Medulla oblongata (tissue), 1 donor: ENCODE data around the gene SLC9A3.
A peak's percentile ranks its signal among the peaks of the same experiment; 100 is the strongest.

ENCODE experiments used
- DNase-seq: peaks from one replicate; pipeline ENCODE4 v3.0.0-alpha.2; 2015; ENCODE audit errors: extremely low spot score

The SLC9A3 gene

DNA sequence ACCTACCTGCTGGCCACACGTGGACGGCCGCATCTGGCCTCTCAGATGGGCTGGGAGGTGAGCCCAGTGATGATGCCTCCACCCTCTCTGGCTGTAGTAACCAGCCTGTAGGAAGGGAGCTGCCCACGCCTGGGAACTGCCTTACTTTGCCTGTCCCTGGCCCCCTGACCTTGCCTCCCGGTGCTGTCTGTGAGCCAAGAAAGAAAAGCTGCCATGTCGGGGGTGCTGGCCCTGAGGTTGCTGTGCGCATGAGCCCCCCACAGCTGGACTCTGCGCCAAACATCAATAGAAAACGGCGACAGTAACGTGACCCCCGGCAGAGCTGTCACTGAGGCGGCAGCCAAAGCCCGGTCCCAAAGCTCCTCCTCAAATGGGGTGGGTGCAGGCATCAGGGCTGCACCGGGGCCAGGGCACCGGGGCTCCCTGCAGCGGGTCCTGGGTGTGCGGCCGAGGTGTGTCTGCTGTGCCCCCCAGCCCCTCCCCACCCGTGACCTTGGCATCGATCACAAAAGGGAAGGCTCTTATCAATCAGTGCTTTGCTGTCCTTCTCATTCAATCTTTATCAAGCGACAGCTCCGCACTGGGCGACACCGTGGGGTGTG is 15.3 kb upstream of the SLC9A3 start:
- DNase-seq = no peak

DNA sequence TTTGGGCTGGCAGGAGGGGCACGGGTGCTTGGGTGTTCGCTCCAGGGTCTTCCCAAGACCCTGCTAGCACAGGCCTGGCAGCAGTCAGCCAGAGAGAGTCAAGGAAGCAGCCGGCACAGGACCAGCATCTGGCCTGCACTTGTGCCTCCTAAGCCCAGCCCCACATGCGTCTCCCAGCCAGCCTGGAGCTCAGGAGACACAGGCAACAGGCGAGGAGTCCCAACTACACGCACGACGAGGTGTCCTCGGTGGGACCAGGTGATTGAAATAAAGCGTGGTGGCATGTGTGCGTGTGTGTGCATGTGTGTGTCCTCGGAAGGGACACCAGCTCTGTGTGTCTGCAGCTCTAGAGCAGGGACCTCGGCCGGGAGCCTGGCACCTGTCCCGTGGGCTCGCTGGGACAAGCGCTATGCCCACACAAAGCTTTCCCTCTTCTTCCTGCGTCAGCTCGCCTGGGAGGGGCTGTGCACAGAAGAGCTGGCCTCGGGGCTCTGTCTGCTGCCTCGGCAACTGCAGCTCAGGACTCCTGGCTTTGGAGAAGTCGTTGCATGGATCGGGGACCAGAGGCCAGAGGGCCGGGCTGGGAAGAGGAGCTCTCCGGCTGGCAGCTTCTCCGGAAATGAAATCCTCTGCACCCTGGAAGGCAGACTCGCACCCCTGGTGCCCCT is 14.7 kb upstream of the SLC9A3 start:
- DNase-seq = no peak

DNA sequence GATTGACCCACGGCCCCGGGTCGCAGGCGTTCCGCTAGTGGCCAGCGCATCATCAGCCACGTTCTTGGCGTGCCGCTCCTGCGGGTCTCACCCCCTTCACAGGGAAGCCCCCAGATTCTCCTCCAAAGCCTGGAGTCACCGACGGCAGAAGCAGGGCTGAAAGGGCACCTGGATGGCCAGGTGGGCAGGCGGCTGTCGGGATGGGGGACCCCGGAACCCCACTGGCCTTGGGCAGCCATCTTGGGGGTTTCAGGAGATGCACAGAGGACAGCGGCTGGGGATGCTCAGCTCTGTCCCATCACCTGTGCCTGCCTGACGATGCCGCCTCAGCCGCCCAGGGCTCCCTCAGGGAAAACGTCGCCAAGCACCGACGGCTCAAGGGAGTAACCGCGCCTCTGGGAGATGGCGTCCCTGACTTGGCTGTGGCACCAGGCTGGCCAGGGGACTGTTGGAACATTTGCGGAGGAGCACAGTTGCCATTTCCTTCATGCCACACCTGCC is 14.1 kb upstream of the SLC9A3 start:
- no peak for DNase-seq

DNA sequence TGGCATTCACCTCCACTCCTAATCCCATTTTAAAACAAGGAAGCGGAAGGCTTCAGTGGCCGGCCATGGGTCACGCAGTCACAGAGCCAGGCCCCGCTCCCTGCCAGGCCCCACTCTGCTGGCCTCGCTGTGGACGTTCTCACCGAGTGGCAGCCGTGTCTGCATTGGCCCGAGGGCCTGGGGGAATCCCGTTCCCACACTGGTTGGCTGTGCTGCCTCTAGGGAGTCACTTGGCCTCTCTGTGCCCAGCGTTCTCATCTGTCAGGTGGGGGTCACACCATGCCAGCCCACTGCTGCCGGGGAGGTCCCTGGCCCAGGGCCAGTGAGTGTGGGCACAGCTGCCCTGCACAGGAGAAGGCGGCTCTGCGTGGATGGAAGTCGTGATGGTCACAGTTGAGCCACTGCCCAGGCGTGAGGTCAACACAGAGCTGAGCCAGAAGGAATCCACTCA is 13.4 kb upstream of the SLC9A3 start:
- no peak for DNase-seq

DNA sequence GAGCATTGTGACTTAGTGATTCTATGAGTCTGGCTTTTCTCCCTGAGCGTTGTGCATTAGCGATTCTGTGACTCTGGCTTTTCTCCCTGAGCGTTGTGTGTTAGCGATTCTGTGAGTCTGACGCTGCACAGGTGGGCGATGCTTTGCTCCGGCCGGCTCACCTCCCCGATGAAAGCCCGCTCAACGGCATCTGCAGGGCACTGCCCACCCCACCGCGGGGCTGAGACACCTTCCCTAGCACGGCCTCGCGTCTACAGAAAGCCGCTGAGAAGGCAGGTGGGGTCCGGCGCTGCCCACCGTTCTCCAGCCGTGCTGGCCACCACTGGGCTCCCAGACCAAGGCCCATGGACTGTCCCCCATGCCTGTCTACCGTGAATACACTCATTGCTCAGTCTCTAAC is 12.8 kb upstream of the SLC9A3 start:
- no peak for DNase-seq

DNA sequence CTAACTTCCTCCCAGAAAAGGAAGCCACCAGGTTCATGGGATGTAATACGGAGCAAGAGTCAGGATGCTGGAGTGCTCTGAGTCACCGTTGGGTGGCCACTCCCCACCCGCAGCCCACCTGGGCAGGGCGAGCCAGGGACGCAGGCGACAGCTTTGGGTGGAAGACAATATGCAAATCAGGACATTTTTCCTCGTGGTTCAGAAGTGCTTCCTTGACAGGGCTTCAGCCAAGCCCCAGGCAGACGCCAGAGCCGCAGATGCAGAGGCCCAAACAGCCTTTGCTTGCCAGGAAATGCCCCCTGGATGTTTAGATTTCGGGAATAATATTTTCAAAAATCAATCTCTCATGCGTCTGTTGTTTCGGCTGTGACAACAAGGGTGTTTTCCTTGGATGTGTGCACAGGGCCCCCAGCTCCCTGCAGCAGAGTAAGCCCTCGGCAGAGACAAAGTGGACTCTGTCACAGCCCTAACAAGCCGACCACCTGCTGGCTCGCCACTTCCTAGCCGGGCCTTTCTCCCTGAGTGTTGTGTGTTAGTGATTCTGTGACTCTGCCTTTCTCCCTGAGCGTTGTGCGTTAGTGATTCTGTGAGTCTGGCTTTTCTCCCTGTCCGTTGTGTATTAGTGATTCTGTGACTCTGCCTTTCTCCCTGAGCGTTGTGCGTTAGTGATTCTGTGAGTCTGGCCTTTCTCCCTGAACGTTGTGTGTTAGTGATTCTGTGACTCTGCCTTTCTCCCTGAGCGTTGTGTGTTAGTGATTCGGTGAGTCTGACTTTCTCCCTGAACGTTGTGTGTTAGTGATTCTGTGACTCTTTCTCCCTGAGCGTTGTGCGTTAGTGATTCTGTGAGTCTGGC is 11.8 kb upstream of the SLC9A3 start:
- DNase-seq = no peak

DNA sequence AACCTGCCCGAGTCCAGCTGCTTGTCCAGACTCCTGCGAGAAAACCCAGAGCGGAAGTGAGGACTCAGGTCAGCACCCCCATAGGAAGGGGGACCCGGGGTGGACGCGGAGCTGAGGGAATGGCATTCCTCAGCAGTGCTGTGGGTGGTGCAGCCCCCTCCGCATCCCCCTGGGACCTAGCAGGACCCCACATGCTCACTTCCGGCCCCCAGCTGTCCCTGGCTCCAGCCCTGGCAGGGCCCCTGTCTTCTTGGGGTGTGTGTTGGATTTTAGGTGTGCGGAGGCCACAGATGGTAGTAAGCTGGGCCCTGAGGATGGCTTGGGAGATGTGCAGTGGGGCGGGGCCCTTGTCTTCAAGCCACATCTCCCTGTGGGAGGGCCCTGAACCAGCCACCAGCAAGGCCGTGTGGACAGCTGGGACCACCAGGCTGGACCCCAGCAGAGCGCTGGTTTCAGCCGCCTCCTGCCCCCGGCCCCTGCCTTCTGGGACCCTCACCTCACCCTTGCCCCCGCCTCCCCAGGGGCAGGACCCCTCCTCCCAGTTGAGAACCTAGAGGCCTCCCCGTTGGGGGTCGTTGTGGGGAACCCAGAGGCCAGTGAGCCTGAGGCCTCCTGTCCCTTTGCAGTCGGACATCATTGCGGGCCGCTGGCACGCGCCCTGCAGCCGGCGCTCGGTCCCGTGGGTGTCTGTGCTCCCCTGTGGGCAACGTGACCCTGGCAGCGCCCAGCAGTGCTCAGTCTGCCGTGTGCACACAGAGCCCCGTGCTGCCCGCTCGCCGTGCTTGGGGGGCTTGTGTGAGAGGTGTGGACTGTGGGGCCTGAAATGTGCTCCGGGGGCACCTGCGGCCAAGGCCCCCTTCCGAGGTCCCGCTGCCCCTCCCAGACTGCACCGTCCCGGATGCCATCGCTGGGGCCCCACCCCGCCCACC is 10.8 kb upstream of the SLC9A3 start:
- no peak for DNase-seq

DNA sequence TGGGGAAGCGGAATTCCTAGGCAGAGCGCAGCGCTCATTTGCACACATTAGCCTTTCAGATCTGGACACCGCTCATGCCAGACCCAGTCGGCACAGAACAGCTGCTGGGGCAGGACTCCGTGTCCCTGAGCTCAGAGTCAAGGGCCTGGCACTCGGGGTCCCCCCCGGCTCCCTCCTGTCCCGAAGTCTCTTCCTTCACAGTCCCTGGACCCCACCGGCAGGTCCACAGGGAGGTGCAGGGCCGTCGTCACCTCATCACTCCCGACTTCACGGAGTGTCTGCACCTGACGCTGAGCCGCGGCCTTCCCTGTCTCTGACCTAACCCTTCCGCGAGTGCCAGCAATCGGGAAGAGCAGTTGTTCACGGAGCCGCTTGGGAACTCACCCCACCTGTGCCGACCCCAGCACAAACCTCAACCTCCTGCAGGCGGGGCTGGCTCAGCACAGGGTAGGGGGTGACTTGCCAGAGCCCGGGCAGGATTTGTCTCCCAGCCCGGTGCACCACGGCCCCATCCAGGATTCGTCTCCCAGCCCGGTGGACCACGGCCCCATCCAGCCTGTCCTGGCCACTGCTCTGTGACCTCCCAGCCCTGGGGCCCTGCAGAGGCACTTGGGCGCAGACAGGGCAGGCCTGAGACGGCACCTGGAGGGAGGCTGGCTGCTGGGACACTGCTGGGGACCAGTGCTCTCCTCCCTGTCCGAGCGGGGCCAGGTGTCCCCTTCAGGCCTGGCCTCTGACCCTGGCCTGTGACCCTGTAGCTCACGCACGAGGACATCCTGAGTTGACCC is 9.9 kb upstream of the SLC9A3 start:
- DNase-seq = no peak

DNA sequence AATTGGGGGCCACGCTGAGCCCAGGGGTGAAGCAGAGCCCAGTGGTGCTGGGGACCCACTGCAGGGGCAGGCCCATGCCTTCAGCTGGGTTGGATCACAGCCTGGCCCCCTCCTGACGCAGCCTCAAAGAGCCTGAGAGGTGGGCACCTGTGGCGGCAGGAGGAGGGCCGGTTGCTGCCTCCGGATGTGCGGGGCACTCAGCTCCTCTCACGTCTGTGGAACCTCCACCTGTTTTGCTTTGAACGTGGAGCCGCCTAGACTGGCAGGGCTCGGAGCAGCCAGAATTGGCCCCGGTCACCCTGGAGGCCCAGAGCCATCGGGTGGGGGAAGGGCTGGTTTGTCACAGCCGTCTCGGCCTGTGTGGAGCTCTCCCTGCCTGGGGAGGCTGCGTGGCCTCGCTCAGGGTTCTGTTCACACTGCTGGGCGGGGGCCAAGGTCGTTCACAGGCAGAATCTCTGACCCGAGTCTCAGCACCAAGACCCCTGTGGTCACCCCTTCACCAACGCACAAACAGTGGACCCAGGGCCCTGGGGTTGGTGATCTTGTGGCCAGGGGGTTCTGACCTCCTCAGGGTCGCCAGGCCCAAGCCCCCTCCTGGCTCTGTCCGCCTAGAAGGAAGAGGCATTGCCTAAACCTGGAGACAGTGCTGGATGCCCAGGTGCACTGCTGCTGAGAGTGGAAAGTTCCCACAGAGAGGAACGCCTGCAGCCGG is 9.2 kb upstream of the SLC9A3 start:
- DNase-seq = no peak

DNA sequence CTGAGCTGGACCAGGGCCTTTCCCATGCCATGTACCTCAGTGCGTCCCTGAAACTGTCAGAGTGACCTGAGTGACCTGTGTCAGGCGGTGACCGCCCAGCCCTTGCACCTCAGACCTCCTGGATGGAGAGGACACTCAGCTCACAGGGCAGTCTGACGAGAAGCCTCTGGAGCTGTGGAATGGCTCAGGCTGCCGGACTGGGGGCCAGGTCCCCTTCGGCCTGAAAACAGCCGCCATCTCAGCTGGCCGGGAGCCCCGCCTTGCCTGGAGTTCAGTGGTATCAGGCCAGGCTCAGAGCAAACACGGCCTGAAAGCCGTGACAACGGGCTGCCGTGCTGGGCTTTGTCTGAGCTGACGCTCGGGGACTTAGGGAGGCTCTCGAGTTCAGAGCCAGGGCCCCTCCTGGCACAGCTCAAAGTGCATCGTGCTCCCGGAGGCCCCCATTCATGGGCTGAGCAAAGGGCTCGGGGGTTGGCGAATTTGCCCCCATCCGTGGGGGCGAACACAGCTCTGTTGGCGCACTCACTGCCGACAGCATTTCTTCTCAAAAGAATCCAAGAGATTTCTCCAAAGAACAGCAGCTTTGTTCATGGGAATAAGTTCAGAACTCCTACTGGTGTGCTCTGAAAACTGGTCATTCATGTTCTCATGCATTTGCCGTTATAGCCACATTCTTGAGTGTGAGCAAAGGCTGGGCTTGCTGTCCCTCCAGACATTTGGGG is 8.4 kb upstream of the SLC9A3 start:
- no peak for DNase-seq

DNA sequence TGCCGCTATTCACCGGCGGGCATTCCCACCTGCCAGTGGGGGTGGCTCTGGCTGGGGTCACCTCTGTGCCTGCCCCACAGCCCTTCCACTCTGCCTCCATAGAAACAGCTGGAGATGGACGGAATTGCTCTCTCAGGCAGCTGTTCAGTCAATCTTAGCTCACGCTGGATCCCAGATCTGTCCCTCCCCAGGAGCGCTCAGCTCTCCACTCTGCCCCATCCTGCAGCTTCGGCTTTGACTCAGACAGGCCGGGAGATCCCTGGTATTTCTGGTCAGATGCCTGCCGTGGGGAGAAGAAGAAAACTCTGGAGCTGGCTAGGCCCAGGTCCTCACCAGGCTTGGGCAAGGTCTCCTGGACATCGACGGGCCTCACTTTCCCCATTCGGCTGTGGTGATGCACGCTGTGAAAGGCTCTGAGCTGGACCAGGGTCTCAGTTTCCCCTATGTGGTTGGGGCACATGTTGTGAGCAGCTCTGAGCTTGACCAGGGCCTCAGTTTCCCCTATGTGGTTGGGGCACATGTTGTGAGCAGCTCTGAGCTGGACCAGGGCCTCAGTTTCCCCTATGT is 7.6 kb upstream of the SLC9A3 start:
- DNase-seq = no peak

DNA sequence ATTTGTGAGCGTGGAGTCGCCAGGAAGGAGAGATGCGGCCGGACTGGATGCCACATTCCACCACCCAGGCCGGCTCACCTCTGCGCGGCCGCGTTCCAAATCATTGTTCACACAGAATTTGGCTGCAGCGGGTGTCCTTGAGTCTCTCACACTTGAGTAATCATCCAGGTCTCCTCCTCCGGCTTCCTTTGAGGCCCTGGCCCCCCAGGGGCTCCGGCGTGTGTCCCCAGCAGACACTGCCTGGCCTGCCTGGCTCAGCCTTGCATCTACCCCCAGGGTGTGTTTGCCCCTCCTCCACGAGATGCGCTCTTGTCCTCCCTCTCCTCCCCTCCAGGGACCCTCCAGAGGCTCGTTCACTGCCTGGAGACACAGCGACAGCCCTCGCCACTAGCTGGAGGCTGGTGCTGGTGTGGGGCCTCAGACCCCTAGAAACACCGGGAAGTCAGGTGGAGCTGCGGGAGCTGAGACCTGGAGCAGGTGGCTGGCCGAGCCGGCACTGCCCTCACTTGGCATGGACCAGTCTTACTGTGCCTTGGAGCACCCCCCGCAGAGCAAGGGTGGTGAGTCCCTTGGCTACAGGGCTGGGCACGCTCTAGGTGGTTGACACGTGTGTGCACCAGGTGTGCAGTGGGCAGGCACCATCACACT is 7.0 kb upstream of the SLC9A3 start:
- DNase-seq = no peak

DNA sequence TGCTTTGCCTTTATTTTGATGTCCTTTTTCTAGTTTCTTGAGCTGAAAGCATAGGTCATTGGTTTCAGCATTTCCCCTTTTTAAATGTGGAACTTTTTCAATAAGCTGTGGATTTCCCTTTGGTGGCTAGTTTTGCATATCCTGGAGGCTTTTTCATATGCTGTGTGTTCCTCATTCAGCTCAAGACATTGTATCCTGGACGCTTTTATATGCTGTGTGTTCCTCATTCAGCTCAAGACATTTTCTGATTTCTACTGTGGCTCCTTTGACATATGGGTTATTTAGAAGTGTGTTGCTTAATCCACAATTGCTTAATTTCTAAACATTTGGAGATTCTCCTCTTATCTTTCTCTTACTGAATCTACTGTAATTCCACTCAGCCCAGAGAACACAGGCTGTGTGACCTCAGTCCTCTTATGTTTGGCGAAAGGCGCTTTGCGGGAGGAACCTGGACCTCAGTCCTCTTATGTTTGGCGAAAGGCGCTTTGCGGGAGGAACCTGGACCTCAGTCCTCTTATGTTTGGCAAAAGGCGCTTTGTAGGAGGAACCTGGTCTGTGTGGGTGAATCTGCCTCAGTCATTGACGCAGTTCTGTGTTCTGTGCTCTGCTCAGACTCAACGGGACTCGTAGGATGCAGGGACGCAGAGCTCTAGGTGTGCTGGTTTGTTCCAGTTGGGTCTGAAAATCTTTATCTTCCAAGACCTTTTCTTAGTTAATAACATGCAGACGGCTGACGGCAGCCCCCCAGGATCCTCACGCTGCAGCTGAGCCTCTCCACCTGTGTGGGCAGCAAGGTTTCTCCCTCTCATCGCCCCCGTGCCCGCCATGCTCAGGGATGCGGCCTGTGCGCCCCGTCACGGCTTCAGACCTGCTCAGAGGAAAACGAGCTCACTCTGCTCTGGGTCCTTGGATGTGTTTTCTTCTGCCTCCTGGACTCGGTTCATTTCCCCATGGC is 6.0 kb upstream of the SLC9A3 start:
- peak; percentile 68 for DNase-seq

DNA sequence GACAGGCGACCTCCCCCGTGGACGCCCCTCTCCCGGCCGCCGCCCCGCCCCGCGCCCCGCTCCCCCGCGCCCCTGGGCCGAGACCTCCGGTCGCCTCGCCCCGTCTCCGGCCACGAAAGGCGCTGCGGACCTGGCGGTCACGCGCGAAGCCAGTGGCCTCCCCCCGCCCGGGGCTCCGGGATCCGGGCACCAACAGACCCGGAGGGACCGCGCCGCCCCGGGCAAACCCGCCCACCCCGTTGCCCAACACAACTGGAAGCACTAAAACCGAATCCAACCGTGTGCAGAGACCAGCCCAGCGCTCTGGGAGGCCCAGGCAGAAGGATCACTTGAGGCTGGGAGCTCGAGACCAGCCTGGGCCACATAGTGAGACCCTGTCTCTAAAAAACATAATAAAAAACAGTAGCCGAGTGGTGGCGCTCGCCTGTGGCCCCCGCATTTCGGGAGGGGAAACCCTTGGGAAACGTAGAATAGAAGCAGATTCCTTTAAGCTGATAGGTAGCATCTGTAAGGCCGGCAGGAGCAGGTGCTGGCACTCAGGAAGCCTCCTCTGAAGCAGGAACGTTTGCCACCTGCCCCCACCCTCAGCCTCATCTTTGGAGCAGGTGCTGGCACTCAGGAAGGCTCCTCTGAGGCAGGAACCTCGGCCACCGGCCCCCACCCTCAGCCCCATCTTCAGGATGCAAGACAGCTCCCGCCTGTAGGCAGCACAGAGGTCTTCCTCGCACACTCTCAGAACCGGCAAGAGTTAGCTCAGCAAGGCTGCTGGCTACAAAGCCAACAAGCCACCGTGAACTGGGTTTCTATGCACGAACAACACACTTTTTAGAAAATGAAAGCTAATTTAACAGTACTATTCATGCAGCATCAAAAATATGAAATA is 4.6 kb upstream of the SLC9A3 start:
- DNase-seq = no peak

DNA sequence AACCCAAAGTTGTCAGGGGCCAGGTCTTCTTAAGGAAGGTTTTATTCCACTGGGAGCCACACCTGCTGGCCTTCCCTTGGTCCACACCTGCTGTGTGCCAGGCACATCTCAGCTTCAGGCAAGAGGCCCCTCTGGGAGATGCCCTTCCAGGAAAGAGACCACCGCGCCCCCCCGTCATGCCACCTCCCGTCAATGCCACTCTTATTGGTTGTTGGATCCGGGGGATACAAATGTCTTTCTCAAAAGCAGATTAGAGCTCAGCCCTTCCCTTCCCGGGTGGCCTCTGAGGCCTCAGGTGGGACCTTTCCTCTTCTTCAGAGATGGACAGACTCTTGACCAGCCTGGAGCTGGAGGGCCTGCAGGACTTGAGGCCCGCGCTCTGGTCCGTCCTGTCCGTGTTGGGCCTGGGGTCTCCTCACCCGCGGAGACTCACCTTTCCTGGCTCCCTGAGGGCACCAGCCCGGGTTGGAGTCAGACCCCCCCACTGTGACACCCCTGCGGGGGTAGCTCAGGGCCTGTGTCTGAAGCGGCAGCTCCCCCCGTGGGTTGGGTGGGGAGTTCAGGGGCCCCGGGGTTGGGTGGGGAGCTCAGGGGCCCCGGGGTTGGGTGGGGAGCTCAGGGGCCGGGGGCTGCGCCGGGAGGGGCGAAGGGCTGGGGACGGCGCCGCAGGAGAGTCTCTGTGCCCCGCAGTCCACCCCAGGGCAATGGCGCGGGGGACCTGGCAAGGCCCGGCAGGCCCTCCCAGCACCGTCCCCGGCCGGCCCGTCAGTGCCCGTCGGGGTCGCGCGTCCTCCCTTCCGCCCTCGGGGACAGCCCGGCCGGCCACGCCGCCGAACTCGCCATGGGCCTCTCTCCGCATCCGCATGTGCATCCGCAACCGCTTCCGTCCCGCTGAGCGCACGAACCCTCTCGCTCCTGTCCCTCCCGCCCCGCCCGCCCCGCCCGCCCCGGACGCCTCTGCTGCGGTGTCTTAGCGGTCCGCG is 3.7 kb upstream of the SLC9A3 start:
- DNase-seq = no peak
